H1 (cell line): ENCODE measurements around the gene OR4M1. TPM values are rescaled to one million over a fixed set of nuclear protein-coding genes. Genes with fewer than 3 reads are reported as not detected.
"Not testable (repeated sequence)": the region's sequence is repeated elsewhere in the genome, so short reads cannot be mapped to it uniquely, and the experiment has no call there.

Source experiments
- CTCF ChIA-PET: fragments of 300-600 bp; sonication (Branson Sonifier 250); formaldehyde crosslinking; loops from one replicate; lab custom pipeline; 2021; ENCODE audit not compliant: partially characterized antibody; lab: Charles Lee
- POLR2A ChIA-PET: fragments of 300-600 bp; sonication (Branson Sonifier 250); formaldehyde crosslinking; loops from one replicate; lab custom pipeline; 2021; ENCODE audit warnings: inconsistent platforms; ENCODE audit not compliant: partially characterized antibody; lab: Charles Lee
- DNase-seq, 2 experiments: peaks; one replicate each; pipeline versions ENCODE4 v3.0.0 to v3.0.0-alpha.2; 2010 to 2022; ENCODE audit warnings: low spot score in 2 of 2, low read depth in 1 of 2, mixed read lengths in 1 of 2
- FAIRE-seq: peaks from 2 replicates; lab custom pipeline; 2011; peaks lifted over from hg19 to GRCh38; lab: Jason Lieb, UNC
- H2AFZ ChIP-seq: 2 replicates; pipeline ENCODE4 v1.8.1; 2012; ENCODE audit warnings: low read length, inconsistent platforms
- H2AK5ac ChIP-seq: 2 replicates; pipeline ENCODE4 v1.6.1; 2013; ENCODE audit warnings: low read depth, low read length
- H2BK120ac ChIP-seq: replicated peaks from 2 replicates; pipeline ENCODE3; 2013; ENCODE audit warnings: low read depth, low read length, inconsistent platforms
- H2BK12ac ChIP-seq: 2 replicates; pipeline ENCODE4 v1.6.1; 2013; ENCODE audit warnings: low read depth, low read length
- H2BK15ac ChIP-seq: 2 replicates; pipeline ENCODE4 v1.6.1; 2013; ENCODE audit warnings: low read length
- H2BK20ac ChIP-seq: 2 replicates; pipeline ENCODE4 v1.6.1; 2013; ENCODE audit warnings: low read length
- H2BK5ac ChIP-seq: 2 replicates; pipeline ENCODE4 v1.6.1; 2013; ENCODE audit warnings: low read depth, low read length
- H3K14ac ChIP-seq: 2 replicates; pipeline ENCODE4 v1.6.1; 2013; ENCODE audit warnings: inconsistent platforms; ENCODE audit not compliant: insufficient read length
- H3K18ac ChIP-seq: 2 replicates; pipeline ENCODE4 v1.6.1; 2013; ENCODE audit warnings: low read length; ENCODE audit errors: extremely low read depth
- H3K23ac ChIP-seq: 2 replicates; pipeline ENCODE4 v1.6.1; 2013; ENCODE audit warnings: inconsistent platforms; ENCODE audit not compliant: insufficient read length
- H3K23me2 ChIP-seq: 2 replicates; pipeline ENCODE4 v1.6.1; 2013; ENCODE audit warnings: low read depth, low read length
- H3K27ac ChIP-seq: 2 replicates; pipeline ENCODE4 v1.6.1; 2011; ENCODE audit warnings: low read depth, low read length, inconsistent platforms
- H3K27me3 ChIP-seq, 4 experiments: replicated peaks in 1 of 4; 1 replicate in 1 of 4; 2 replicates in 3 of 4; pipeline versions ENCODE4 v1.6.1 to v1.8.1; 2011 to 2013; ENCODE audit warnings: low read length in 3 of 4, mild to moderate bottlenecking in 3 of 4, inconsistent platforms in 2 of 4, mixed read lengths in 2 of 4, moderate library complexity in 1 of 4; ENCODE audit not compliant: control insufficient read depth in 3 of 4, insufficient read depth in 3 of 4; ENCODE audit errors: extremely low read depth in 1 of 4
- H3K36me3 ChIP-seq, 4 experiments: 2 replicates each; pipeline versions ENCODE4 v1.6.1 to v1.8.1; 2011 to 2013; ENCODE audit warnings: mild to moderate bottlenecking in 4 of 4, low read length in 3 of 4, moderate library complexity in 2 of 4, control low read depth in 1 of 4, inconsistent platforms in 1 of 4; ENCODE audit not compliant: insufficient read depth in 4 of 4, control insufficient read depth in 2 of 4
- H3K4ac ChIP-seq: replicated peaks from 2 replicates; pipeline ENCODE3; 2013; ENCODE audit warnings: low read length, low read depth, mixed read lengths, inconsistent platforms; ENCODE audit not compliant: insufficient read length
- H3K4me1 ChIP-seq, 4 experiments: replicated peaks in 1 of 4; 1 replicate in 1 of 4; 2 replicates in 3 of 4; pipeline versions ENCODE4 v1.6.1 to v1.8.1; 2011 to 2013; ENCODE audit warnings: low read length in 3 of 4, inconsistent platforms in 2 of 4, mixed read lengths in 1 of 4; ENCODE audit not compliant: insufficient read depth in 4 of 4, control insufficient read depth in 3 of 4
- H3K4me2 ChIP-seq, 2 experiments: 2 replicates each; pipeline versions ENCODE4 v1.6.1 to v1.8.1; 2011 to 2013; ENCODE audit warnings: low read depth in 2 of 2, low read length in 2 of 2, control low read depth in 1 of 2, inconsistent platforms in 1 of 2, mild to moderate bottlenecking in 1 of 2; ENCODE audit not compliant: insufficient read depth in 1 of 2
- H3K4me3 ChIP-seq, 4 experiments: fragments of 200-600, 300-600 bp in 1 of 4; sonication (generic), shearing (Covaris generic), sonication (Bioruptor Twin) in 1 of 4; 2 replicates each; pipeline versions ENCODE4 v1.5.1 to v1.8.1; 2011 to 2016; ENCODE audit warnings: low read length in 4 of 4, low read depth in 3 of 4, control low read depth in 2 of 4, inconsistent platforms in 2 of 4, mild to moderate bottlenecking in 2 of 4, mixed read lengths in 1 of 4, moderate library complexity in 1 of 4; ENCODE audit not compliant: insufficient read depth in 2 of 4; ENCODE audit errors: extremely low read depth in 1 of 4
- H3K56ac ChIP-seq: replicated peaks from 2 replicates; pipeline ENCODE3; 2013; ENCODE audit warnings: low read depth, mild to moderate bottlenecking, mixed read lengths, low read length, inconsistent platforms; ENCODE audit not compliant: insufficient read length
- H3K79me1 ChIP-seq: 2 replicates; pipeline ENCODE4 v1.6.1; 2013; ENCODE audit warnings: low read depth, low read length, control low read depth
- H3K79me2 ChIP-seq, 2 experiments: 2 replicates each; pipeline versions ENCODE4 v1.6.1 to v1.8.1; 2012 to 2013; ENCODE audit warnings: low read length in 2 of 2, mild to moderate bottlenecking in 2 of 2, inconsistent platforms in 1 of 2; ENCODE audit not compliant: insufficient read depth in 2 of 2, control insufficient read depth in 1 of 2
- H3K9ac ChIP-seq, 4 experiments: replicated peaks in 1 of 4; 1 replicate in 1 of 4; 2 replicates in 3 of 4; pipeline versions ENCODE4 v1.6.1 to v1.8.1; 2011 to 2013; ENCODE audit warnings: low read depth in 3 of 4, low read length in 3 of 4, control low read depth in 2 of 4, mild to moderate bottlenecking in 2 of 4, moderate library complexity in 2 of 4, inconsistent platforms in 1 of 4; ENCODE audit errors: extremely low read depth in 1 of 4
- H3K9me3 ChIP-seq, 2 experiments: 2 replicates each; pipeline versions ENCODE4 v1.6.1 to v1.8.1; 2012 to 2013; ENCODE audit warnings: mild to moderate bottlenecking in 2 of 2, moderate library complexity in 2 of 2, control low read depth in 1 of 2, inconsistent platforms in 1 of 2, low read depth in 1 of 2, low read length in 1 of 2, mixed read lengths in 1 of 2; ENCODE audit not compliant: insufficient read depth in 2 of 2
- H4K20me1 ChIP-seq, 2 experiments: replicated peaks in 1 of 2; 2 replicates each; pipeline versions ENCODE3 to v1.8.1; 2011 to 2013; ENCODE audit warnings: inconsistent platforms in 2 of 2, low read length in 2 of 2, mild to moderate bottlenecking in 1 of 2; ENCODE audit not compliant: insufficient read depth in 2 of 2, control insufficient read depth in 1 of 2
- H4K5ac ChIP-seq: 2 replicates; pipeline ENCODE4 v1.6.1; 2013; ENCODE audit warnings: low read length, low read depth, mixed read lengths, inconsistent platforms; ENCODE audit not compliant: insufficient read length
- H4K8ac ChIP-seq: 2 replicates; pipeline ENCODE4 v1.8.0; 2013; ENCODE audit warnings: mild to moderate bottlenecking, moderate library complexity, low read length, inconsistent platforms; ENCODE audit not compliant: insufficient read depth; ENCODE audit errors: extremely low read depth
- H4K91ac ChIP-seq: replicated peaks from 2 replicates; pipeline ENCODE3; 2013; ENCODE audit warnings: low read length, mixed read lengths, inconsistent platforms; ENCODE audit not compliant: insufficient read length
- WGBS, 2 experiments: shearing (Covaris generic) in 1 of 2; methylation state at CpG; one replicate each; pipeline versions ENCODE4 v1.1.6 to v1.1.7; 2013 to 2015; ENCODE audit warnings: low lambda C conversion rate in 2 of 2, mixed read lengths in 2 of 2, inconsistent platforms in 1 of 2, low coverage in 1 of 2, missing lambda C conversion rate in 1 of 2; ENCODE audit not compliant: insufficient replicate concordance in 2 of 2, insufficient coverage in 1 of 2, insufficient read length in 1 of 2; ENCODE audit errors: extremely low coverage in 1 of 2, missing lambda C conversion rate in 1 of 2; 5-methylcytosine and 5-hydroxymethylcytosine counted together
- polyA plus RNA-seq, 7 experiments: library from polyadenylated mRNA; depleted of rRNA in 3 of 7; stranded (reverse) in 5 of 7; unstranded in 2 of 7; fragments of >200 nt in 5 of 7; fragments of 200-250 nt in 2 of 7; gene quantifications; 1 replicate in 5 of 7; 2 replicates in 1 of 7; 4 replicates in 1 of 7; pipeline versions ENCODE4 v1.2.1 to v1.2.3, GENCODE V29; 2011 to 2013; ENCODE audit warnings: missing spikeins in 2 of 7, mixed read lengths in 2 of 7
- total RNA-seq: library from RNA; stranded (reverse); fragmentation: NEBNext Ultra II Directional; extraction: Animal tissue kit (Norgen Biotek cat#: 25700); gene quantifications from 2 replicates; pipeline ENCODE4 v1.2.1, GENCODE V29; 2021

The OR4M1 gene
- total and polyA plus RNA-seq, 2 of the 8 experiments (the other 6 are each of a cell fraction or from before 2014, with no cell fraction given): not detected

GRCh38 chr14:19772454-19772853, 850 bp upstream of the OR4M1 start:
- H2BK5ac ChIP-seq, H4K8ac ChIP-seq, H3K79me1 ChIP-seq, H3K27ac ChIP-seq, H2AK5ac ChIP-seq, H3K9ac ChIP-seq, H3K27me3 ChIP-seq, H3K23me2 ChIP-seq, H2BK120ac ChIP-seq, H2AFZ ChIP-seq, H2BK20ac ChIP-seq, CTCF ChIA-PET, H3K36me3 ChIP-seq, H4K5ac ChIP-seq, H3K56ac ChIP-seq, DNase-seq, H4K91ac ChIP-seq, H4K20me1 ChIP-seq, H3K4ac ChIP-seq, H2BK15ac ChIP-seq, H3K4me2 ChIP-seq, H3K18ac ChIP-seq, FAIRE-seq, H2BK12ac ChIP-seq, H3K14ac ChIP-seq, H3K4me1 ChIP-seq, POLR2A ChIA-PET, H3K79me2 ChIP-seq, H3K4me3 ChIP-seq, H3K23ac ChIP-seq: not testable (repeated sequence)
- WGBS, 2 experiments: 57% methylated on average over 2 of the region's 2 CpGs; no CpG with 5 or more reads in 1 of the 2 experiments
- peaks cover 36 to 37% of the 10 kb centered on the region in 2 experiments for H3K9me3 ChIP-seq
